GM18867 (cell line): ENCODE data around the gene GUF1.

Experiments used
- ATAC-seq: cut with Tn5 transposase; IDR thresholded peaks from one replicate; pipeline ENCODE4 v1.9.1; 2021; ENCODE audit warnings: mild to moderate bottlenecking, moderate library complexity; ENCODE audit not compliant: unreplicated experiment

GUF1 gene, protein sequence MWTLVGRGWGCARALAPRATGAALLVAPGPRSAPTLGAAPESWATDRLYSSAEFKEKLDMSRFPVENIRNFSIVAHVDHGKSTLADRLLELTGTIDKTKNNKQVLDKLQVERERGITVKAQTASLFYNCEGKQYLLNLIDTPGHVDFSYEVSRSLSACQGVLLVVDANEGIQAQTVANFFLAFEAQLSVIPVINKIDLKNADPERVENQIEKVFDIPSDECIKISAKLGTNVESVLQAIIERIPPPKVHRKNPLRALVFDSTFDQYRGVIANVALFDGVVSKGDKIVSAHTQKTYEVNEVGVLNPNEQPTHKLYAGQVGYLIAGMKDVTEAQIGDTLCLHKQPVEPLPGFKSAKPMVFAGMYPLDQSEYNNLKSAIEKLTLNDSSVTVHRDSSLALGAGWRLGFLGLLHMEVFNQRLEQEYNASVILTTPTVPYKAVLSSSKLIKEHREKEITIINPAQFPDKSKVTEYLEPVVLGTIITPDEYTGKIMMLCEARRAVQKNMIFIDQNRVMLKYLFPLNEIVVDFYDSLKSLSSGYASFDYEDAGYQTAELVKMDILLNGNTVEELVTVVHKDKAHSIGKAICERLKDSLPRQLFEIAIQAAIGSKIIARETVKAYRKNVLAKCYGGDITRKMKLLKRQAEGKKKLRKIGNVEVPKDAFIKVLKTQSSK

DNA sequence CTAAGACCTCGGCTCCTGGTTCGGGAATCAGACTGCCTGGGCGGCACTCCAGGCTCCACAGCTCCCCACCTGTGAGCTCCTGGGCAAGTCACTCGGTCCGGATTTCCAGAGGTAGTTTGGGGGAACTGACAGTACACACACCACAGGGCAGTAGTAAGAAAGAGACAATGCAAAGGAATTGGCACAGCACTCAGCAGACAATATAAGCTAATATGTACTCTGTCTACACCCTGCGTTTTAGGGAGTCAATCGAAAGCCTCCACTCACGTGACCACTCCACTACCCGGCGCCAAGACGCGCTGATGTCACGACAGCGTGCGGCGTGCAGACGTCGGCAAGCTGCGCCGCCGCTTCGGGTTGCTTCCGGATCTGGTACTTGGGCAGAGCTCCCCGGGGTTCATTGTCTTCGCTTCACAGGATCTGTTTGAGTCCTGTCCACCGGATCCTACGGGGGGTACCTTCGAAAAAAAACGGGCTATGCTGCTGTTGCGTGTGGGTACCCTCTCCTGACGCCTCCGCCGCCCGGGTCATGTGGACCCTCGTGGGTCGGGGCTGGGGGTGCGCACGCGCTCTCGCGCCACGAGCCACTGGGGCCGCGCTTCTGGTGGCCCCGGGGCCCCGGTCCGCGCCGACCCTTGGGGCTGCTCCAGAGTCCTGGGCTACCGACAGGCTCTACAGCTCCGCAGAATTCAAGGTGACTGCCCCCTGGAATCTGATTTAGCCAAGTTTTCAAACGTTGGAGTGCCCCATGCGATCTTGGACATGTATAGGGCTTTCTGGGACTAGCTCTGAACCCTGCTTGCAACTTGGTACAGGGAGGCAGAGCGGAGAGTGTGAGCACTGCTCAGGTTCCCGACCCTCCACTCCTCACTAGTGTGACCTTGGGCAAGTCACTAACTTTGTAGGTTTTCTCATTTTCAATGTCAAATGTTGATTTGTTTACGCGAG lies at the start of gene GUF1:
TSS of gene GUF1 (plus strand) at position 327 of the 948 bp plus-strand sequence. CDS start at position 530, 203 bp downstream.
- peak; percentile 96 for ATAC-seq

DNA sequence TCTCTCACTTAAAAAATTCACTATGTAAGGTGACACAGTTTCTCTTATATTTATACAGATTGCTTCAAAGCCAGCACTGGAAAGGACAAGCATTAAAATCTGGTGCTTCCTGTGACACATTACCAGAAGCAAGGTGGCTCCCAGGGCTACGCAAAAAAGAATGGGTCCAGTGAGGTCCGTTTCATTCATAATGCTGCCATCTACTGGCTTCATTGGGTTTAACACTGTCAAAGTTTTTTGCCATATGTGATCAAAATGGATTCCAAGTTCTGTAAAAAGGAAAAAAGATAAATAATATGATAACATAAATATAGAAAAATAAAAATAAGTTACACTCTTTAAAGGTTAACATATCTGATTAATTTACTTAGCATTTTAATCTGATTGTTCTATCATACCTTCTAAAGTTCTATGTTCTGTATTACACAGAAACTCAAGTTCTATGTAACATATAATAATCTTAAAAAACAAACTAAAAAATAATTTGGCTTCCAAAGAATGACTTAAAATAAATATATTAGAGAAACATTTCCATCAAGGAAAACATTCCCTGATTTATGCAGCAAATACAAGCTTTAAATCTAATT lies 48.8 kb upstream of the GUF1 start:
- ATAC-seq = peak; percentile 97

DNA sequence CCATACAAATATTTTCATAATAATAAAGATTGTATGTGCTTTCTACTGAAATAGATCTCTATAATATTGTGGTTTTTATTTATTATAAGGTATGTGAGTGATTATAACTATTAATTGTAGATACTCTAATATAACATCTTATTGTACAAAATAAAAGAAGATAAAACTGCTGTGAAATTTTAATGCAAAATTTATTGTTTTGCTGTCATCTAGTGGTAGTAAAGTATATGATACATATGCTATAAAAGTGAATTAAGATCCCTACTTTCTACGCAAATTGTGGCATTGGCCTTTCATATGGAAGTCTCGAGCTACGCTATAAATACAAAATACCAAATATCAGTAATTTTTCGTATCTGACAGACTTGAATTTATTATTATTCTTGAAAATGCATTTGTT lies 46.1 kb upstream of the GUF1 start:
- no peak for ATAC-seq

DNA sequence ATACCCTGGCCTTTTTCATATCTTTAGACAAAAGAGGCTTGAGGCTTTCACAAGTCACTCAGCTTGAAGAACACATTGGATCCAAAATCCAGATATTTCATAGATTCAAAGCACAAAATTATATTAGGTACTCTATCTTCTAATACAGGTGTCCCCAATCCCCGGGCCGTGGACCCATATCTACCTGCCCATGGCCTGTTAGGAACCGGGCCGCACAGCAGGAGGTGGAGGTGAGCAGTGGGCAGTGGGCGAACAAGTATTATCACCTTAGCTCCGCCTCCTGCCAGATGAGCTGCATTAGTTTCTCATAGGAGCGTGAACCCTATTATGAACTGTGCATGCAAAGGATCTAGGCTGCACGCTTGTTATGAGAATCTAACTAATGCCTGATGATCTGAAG lies 45.5 kb upstream of the GUF1 start:
- no peak for ATAC-seq

DNA sequence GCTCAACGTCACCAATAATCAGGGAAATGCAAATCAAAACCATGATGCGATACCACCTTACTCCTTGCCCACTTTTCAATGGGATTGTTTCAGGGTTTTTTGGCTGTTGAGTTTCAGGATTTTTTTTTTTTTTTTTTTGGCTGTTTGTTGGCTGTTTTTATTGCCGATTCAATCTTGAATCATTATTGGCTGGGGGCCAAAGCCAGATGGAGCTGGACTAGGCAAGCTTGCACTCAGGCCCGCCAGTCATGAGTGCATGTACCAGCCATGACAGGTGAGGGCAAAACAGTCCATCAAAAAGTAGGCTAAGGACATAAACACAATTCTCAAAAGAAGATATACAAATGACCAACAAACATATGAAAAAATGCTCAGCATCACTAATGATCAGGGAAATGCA lies 40.1 kb upstream of the GUF1 start:
- ATAC-seq = no peak

DNA sequence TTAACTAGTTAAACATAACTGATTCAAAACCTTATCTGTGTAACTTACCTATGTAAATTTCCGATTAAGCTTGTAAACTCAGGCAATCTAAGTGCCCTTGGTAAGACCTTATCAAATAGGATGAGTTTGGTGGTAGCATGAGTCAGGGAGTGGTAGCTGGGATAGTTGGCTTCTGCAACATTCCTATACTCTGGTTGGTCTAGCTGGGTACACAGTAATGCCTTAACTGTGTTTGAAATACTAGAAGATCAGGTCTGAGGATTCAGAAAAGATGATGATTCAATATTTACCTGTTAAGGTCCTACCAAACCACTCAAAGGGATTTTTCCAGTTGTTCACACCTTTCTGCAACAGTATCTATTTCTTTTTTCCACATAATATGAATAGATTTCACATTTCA lies 32.1 kb upstream of the GUF1 start:
- no peak for ATAC-seq

DNA sequence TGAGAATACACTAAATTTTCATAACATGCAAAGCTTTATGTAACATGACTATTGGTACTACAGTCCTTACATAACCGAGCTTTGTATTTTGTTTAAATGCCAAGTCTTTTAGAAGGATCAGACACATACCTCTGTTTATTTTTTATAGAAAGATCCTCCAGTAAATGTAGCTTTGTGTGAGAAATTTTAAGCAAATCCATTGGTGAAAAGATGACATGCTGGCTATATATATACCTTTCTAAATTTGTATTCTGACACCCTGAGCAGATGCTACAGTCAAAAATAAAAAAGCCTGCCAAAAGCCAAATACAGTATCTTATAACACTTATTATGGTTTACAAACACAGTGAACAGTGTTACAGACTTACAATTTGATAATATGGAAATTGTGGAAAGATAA lies 26.8 kb upstream of the GUF1 start, which contains the start of gene YIPF7:
TSS of gene YIPF7 (minus strand) at position 201 of the 400 bp plus-strand sequence. CDS start 1,525 bp downstream, outside the sequence.
- ATAC-seq = no peak

DNA sequence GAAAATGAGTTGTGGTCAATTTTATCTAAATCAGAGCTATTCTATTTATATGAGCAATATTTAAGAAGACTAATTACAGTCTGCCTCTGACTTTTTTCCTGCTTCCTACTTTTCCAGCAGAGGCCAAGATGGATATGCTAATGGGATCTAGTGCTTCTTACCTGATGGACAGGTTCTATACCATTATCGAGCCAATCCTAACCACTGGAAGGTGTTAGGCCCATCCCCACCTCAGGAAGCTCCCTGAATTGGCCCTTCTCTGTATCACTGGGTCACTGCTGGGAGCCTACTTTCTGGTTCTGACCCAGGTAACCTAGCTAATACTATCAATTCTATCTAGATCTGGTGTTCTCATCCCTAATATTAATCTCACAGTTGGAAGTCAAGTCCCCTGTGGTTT lies 26.2 kb upstream of the GUF1 start:
- ATAC-seq = no peak

DNA sequence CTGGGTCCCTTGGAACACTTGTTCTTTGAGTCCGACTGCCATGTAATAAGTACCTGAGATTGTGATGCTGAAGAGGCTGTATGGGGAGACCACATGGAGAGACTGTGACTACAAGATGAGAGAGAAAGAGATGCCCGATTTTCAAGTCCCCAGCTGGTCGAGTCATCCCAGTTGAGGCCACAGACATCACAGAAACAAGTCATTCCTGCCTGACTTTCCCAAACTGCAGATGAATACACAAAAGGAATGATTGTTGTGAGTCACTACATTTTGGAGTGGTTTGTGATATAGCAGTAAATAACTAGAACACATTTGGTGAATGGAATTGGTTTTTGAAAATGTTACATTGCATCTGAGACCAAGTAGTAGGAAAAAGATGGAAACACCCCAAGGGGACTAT lies 17.8 kb upstream of the GUF1 start:
- ATAC-seq = no peak

DNA sequence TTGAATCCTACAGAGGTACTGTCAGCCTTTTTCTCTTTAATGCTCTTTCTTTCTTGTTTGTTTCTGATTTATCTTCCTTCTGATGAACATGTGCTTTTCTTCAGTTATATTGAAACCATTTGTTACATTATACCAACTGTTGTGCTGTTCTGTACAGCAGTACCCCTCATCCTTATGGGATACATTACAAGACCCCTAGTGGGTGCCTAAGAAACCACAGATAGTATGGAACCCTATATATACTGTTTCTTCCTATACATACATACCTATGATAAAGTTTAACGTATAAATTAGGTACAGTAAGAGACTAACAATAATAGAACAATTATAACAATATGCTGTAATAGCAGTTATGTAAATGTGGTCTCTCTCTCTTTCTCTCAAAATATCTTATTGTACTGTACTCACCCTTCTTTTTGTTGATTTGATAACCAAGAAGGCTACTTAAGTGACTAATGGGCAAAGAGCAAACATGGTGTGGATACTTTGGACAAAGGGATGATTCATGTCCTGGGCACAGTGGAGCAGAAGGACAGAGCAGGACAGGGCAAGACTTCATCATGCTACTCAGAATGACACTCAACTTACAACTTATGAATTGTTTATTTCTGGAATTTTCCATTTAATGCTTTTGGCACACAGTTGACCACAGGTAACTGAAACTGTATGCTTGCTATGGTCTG lies 16.1 kb upstream of the GUF1 start:
- ATAC-seq = peak; percentile 14

DNA sequence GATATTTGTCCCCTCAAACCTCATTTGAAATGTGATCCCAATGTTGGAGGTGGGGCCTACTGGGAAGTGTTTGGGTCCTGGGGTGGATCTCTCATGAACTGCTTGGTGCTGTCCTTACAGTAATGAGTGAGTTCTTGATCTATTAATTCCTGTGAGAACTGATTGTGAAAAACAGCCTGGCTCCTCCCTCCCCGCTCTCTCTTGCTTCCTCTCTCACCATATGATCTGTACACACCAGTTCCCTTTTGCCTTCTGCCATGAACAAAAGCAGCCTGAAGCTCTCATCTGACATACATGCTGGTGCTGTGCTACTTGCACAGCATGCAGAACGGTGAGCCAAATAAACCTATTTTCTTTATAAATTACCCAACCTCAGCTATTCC lies 15.6 kb upstream of the GUF1 start:
- peak; percentile 91 for ATAC-seq

DNA sequence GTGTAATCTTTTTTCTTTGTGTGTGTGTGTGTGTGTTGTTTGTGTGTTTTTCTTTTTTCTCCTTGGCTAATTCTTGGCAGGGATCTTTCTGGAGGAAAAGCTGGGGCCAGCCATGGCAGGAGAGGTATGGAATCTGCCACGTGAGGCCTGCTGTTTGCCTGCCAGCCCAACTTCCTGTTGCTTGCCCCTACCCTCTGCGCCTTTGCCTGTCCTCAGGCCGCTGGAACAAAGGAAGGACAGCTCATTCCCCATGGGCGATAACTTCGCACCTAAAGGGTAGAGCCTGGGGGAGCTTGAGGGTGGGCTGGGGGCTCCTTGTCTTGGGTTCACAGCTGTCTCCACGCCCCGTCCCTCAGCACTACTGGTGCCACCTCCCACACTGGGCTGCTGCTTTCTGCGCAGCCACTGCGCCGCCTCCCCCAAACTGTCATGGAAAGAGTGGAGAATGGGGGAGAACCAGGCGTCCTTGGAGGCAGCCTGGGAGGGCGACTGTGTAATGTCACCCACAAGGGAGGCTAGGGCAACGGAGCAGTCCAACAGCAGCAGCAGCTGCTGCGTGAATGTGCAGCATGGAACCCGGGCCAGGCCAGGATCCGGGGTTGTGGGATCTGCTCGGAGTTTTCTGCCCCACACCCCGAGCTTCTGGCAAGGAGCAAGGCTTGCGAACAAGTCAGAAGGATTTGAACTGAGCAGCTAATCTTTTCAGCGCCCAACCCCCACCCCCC lies 14.5 kb upstream of the GUF1 start:
- ATAC-seq = no peak

DNA sequence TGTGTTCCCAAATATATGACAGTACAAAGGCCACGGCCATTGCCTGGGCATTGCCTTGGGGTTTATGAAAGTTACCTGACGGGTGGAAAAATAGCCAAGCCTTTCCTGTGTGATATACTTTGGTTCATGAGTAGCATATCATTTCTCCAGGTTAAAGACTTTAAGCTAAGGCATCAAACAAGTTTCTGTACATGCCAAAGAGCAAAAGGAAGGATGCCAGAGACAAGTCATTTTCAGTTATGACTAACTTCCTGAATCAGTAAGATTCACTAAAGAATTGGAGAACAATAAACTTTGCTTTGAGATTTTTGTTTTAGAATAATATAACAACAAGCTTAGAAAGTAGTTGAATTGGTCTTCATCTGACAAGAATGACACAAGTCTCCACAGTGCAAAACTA lies 9.7 kb upstream of the GUF1 start:
- ATAC-seq = no peak

DNA sequence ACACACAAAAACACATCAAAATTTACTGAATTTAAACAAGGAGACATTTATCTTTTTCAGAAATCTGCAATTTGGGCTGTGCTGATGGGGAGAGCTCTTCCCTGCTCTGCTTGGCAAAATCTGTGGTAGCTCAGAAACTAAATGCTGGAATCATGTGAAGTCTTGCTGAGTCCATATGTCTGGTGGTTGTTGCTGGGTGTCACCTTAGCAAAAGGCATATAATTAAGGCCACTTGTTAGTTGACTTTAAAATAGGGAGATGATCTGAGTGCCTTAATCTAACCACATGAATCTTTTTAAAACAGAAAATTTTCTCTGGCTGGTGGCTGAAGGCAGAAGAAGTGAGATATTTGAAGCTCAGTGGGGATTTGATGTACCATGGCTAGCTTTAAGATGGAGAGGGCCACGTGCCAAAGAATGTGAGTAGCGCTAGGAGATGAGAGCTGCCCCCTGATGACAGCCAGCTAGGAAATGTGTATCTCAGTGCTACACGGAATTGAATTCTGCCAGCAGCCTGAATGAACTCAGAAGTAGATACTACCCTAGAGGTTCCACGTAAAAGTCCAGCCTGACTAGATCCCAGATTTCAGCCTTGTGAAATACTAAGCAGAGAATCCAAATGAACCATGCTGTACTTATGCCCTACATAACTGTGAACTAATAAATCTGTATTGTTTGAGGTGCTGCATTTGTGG lies 7.6 kb upstream of the GUF1 start:
- ATAC-seq = no peak

DNA sequence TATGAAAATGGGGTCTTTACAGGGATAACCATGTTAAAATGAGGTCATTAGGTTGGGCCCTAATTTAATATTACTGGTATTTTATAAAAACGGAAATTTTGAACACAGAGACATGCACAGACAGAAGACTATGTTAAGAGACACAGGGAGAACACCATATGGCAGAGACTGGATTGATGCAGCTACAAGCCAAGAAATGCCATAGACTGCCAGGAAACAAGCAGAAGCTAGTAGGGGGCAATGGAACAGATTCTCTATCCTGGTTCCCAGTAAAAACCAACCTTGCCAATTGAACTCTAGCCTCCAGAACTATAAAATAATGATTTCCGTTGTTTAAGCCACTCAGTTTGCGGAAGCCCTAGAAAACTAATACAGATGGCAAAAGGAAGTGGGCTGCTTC lies 6.6 kb upstream of the GUF1 start:
- no peak for ATAC-seq

DNA sequence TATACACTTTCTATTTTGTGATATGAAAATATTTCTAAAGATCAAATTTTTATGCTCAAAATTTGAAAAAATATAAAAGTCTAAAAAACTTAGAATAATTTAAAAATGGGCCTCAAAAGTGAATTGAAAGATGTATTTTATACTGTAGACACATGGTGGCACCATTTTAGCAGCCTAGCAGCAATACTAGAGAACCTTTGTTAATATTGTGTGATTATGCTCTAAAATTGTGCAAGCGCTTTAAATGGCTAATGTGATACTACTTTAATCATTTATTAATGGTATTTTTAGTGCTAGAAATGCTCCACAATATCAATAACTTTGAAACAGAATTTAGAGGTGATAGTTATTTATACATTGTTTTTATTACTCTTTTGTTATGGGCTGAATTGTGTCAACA lies 3.7 kb upstream of the GUF1 start:
- ATAC-seq = no peak

DNA sequence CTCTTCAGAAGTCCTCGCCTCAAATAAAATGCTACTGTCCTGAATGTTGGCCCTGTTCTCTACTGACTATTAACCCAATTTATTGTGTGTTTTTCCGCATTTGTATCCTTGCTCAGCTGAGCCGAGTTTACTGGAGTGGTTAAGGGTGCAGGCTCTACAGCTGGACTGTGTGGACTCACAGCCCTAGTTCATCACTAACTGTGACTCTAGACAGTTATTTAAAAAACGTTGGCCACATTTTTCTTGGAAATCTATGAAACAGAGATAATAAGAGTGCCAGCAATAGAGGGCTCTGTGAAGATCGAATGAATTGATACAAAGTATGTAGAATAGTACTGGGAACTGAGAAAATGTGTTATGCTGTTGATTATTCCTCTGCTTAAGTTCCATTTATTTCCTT lies 2.9 kb upstream of the GUF1 start:
- ATAC-seq = no peak

DNA sequence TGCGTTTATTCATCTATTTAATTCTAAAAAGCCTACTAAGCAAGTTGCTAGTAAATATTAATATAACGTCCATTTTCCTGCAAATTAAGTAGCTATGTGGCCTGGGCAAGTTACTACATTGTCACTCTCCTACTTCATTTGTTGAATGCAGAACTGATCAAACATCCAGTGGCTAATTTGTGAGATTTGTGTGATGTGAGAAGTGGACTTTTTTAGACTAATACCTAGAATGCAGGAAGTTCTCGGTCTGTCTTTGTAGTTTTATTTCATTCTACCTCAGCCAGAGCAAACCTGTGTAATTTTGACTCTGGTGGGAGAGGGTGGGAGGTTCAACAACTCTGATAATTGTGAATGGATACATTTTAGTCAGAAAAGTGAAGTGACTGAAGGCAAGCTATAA lies 840 bp downstream of the GUF1 start:
- peak; percentile 7 for ATAC-seq

DNA sequence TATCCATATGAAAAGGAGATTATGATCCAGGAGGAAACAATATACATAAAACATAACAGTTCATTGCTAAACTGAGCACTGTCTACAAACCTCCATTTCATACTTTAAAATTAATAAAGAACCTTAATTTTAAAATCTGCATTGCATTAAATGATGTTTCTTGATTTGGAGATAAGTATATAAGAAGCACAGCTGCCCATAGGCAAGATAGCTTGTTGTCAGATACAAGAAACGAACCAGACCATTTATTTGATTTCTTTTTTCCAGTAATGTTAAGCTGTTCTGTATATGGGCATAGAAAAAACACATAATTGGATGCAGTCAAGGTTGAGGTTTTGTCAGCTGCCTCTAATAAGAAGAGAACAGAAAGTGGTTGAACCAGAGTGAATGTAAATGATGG lies 6.4 kb downstream of the GUF1 start:
- no peak for ATAC-seq
